ENCODE results near the gene SLCO3A1. TPM values are rescaled to one million over a fixed set of nuclear protein-coding genes. Genes with fewer than 3 reads are reported as not detected.

The SLCO3A1 gene
- total RNA-seq, 1 donor from 2014 or later, result 2.7 TPM

DNA sequence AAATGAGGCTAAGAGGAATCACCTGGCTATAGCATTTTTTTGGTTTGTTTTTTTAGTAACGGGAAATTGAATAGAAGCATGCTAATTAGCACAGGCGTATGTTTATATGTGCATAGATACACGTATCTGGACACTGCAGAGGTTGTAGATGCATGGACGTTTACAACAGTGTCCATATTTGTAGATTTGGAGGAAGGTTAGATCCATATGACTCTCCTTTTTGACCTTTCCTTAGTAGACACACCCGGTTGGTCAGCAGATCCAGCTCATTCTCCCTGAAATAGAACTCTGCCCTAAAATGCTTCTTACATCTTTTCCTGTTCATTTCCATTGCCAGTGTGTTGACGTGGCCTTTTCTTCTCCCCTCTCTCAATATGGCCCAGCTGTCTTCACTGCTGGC, 60.1 kb downstream of the SLCO3A1 start:
- no peak overlapping the region for H3K4me3 ChIP-seq (ENCODE audit: low read depth, low read length)
- TF ChIP-seq, protein P1, sequence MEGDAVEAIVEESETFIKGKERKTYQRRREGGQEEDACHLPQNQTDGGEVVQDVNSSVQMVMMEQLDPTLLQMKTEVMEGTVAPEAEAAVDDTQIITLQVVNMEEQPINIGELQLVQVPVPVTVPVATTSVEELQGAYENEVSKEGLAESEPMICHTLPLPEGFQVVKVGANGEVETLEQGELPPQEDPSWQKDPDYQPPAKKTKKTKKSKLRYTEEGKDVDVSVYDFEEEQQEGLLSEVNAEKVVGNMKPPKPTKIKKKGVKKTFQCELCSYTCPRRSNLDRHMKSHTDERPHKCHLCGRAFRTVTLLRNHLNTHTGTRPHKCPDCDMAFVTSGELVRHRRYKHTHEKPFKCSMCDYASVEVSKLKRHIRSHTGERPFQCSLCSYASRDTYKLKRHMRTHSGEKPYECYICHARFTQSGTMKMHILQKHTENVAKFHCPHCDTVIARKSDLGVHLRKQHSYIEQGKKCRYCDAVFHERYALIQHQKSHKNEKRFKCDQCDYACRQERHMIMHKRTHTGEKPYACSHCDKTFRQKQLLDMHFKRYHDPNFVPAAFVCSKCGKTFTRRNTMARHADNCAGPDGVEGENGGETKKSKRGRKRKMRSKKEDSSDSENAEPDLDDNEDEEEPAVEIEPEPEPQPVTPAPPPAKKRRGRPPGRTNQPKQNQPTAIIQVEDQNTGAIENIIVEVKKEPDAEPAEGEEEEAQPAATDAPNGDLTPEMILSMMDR (conservative IDR thresholded peaks at IDR 0.05; ENCODE audit: low read depth, low read length), result no peak

DNA sequence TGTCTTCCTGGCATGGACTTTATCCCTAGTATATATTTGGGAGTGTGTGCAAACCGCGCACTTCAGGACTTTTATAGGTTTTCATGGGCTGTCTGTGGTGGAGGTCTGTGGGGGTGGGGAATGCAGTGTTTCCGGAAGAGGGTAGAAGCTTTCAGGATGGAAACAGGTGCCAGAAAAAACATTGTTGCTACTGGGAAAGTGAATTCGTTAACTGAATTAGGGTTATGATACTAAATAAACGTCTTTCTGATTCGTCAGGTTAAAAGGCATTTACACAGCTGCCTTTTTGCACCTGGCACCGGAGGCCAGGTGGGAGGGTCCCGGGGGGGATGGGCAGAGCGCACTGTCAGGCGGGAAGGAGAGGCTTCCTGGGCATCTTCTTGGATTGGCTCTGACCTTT, 62.1 kb downstream of the SLCO3A1 start:
- no peak overlapping the region for H3K4me3 ChIP-seq (ENCODE audit: low read depth, low read length)
- no peak for DNase-seq (ENCODE audit: low read depth)
- TF ChIP-seq, protein P1 (conservative IDR thresholded peaks at IDR 0.05; ENCODE audit: low read depth, low read length), result no peak

More for the DNA sequence above, 60.1 kb downstream of the SLCO3A1 start:
- DNase-seq (ENCODE audit: low read depth), result no peak

DNA sequence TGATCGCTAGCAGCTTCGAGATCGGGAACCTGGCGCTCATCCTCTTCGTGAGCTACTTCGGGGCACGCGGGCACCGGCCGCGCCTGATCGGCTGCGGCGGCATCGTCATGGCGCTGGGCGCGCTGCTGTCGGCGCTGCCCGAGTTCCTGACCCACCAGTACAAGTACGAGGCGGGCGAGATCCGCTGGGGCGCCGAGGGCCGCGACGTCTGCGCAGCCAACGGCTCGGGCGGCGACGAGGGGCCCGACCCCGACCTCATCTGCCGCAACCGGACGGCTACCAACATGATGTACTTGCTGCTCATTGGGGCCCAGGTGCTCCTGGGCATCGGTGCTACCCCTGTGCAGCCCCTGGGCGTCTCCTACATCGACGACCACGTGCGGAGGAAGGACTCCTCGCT, 62.5 kb downstream of the SLCO3A1 start:
- DNase-seq (ENCODE audit: low read depth), result no peak
- no peak overlapping the region for H3K4me3 ChIP-seq (ENCODE audit: low read depth, low read length)
- TF ChIP-seq, protein P1 (conservative IDR thresholded peaks at IDR 0.05; ENCODE audit: low read depth, low read length), result no peak

DNA sequence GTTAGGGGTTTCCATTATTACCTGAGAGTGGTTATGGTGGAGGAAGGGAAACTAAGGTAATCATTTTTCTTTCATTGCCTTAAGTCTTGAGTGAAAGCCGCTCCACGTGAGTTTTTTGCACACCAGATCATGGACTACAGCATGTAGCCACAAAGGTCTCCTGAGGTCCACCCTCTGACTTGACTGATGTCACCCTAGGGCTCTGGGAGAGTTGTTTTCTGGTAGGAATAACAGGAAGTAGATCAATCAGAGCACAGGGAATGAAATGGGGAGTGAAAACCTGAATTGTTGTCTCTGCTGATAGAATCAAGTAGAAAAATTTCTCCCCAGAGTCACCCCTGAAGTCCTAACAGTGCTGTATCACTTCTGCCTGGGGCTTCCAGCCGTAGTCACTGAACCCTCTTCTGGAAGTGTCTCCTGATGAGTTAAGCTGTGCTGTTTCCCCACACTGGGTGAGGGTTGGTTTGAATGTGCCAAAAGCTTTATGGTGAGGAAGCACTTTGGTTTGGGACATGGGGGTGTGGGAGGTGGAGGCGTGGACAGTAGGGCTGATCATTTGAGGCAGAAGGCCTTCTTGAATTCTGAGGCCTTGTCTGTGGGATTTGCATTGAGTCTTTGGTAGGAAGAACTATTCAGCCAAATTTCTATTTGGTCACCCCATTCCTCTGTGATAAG, 64.3 kb downstream of the SLCO3A1 start:
- H3K4me3 ChIP-seq (ENCODE audit: low read depth, low read length), result no peak overlapping the region

DNA sequence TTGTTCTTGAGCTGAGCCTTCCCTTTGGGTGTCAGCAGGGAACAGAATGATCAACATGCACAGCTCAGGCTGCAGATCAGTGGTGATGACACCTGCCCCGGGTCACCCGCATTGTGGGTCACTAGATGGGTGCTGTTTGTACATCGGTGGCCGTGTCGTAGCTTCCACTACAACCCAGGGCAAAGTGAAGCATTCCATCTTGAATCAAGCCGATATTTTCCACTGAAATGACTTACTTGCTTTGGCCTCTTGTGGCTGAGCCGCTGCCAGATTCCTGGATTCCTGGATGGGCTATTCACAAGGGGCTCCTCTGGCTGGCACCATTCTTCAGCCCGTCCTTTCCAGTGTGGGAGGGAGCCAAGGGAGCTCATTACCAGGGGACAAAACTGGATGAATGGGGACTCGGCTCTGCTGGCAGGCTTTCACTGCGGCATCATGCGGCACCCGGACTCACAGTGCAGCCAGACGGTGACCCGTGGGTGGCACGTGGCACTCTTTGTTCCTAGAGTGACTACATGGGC, 65.6 kb downstream of the SLCO3A1 start:
- H3K4me3 ChIP-seq (ENCODE audit: low read depth, low read length), result no peak overlapping the region
- DNase-seq (ENCODE audit: low read depth), result no peak
- TF ChIP-seq, protein P1 (conservative IDR thresholded peaks at IDR 0.05; ENCODE audit: low read depth, low read length), result no peak

More for the DNA sequence above, 64.3 kb downstream of the SLCO3A1 start:
- TF ChIP-seq, protein P1 (conservative IDR thresholded peaks at IDR 0.05; ENCODE audit: low read depth, low read length), result no peak
- no peak for DNase-seq (ENCODE audit: low read depth)

DNA sequence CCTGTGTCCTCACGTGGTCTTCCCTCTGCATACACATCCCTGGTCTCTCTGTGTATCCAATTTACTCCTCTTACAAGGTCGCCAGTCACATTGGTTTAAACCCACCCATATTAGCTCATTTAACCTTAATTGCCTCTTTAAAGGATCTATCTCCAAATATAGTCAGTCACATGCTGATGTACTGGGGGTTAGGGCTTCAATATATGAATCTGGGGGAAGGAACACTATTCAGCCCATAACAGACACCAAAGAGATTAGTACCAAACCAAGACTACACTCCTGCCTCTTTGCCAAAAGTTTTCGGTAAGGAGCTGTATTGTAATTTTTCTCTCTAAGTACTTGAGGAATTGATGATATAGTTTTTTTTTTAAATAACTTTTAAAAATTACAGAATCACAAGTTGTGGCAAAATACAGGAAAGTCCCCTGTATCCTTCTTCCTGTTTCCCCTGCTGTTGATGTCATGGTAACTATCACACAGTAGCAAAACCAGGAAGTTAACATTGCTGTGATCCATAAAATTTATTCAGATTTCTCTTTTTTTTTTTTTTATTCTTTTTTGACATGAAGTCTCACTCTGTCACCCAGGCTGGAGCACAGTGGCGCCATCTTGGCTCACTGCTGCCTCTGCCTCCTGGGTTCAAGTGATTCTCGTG, 67.8 kb downstream of the SLCO3A1 start:
- no peak for DNase-seq (ENCODE audit: low read depth)
- H3K4me3 ChIP-seq (ENCODE audit: low read depth, low read length), result no peak overlapping the region
- TF ChIP-seq, protein P1 (conservative IDR thresholded peaks at IDR 0.05; ENCODE audit: low read depth, low read length), result no peak
